GM18507 (cell line): ENCODE data around the gene TFEB.

Source experiments
- DNase-seq: peaks from one replicate; pipeline ENCODE4 v3.0.0; 2011; ENCODE audit warnings: low read depth; ENCODE audit not compliant: insufficient read length; ENCODE audit errors: extremely low spot score
- FAIRE-seq: peaks from 2 replicates; lab custom pipeline; 2011; peaks lifted over from hg19 to GRCh38; lab: Jason Lieb, UNC

The TFEB gene

DNA sequence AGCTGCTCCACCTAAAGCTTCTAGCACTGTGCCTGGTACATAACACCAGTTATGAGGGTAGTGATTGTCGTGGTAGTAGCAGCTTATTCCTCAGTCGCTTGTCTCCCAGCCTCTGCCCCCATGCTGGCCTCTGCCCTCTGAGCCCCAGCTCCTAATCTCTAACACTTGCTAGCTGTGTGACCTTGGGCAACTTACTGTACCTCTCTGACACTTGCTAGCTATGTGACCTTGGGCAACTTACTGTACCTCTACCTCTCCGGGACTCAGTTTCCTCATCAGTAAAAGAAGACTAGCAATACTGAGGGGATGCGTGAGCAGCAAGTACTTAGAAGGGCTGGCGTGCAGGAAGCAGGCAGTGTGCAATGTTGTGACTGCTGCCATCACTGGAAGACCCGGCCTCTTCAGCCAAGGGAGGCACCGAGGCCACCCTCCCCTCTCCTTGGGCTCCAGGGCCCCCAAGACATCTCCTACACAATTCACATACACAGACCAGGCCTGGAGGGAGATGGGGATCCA, 87.3 kb downstream of the TFEB start:
- no peak for FAIRE-seq

DNA sequence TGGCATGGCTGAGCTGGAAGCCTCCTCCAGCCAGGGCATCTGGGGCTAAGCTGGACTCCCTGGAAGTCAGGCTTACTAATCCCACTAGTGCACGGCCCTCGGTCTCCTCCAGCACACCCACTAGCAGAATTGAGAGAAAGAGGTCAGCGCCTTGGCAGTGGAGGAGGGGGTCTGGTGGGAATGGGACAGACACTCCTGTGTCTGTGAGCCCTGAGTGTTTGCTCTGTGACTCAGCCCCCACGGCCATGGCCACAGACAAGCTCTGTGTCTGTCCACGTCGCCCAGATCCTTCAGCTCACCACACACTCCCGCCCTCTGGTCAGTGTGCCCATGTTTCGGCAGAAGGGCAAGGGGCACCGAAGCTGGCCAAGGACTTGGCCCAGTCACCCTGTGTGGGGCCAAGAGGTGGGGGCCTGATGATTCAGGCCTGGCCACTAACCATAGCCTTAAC, 88.3 kb downstream of the TFEB start:
- no peak for FAIRE-seq
- no peak for DNase-seq

More for the DNA sequence above, 87.3 kb downstream of the TFEB start:
- DNase-seq, result no peak

DNA sequence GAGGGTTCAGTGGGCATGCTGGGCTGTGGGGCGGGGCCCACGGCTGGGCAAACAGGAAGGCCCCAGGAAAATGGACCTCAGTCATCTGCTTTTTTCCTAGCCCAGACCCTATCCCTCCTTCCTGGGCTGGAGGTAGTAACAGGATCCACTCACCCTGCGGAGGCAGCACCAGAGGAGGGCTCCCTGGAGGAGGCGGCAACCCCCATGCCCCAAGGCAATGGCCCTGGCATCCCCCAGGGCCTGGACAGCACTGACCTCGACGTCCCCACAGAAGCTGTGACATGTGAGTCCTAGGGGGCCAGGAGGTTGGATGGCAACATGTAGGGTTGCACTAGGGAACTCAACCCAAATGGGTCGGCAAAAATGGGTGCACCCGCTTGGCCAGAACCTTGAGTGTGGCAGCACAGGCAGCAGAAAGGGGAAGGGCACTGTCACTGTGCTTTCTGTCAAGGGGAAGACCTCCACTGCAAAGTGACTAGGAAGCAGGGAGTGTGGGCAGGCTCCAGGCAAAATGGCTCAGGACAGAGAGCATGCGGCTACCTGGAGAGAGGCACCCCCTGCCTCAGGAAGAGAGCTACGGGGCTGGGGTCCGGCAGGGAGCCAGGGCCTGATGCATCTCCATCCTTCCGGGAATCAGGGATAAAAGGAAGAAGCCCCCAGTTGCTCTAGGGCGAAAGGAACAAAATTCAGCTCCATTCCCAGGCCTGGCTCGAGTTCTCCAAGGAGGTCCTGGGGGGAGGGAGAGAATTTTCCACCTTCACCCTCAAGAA, 89.2 kb downstream of the TFEB start:
- FAIRE-seq (no peak), DNase-seq (no peak)

DNA sequence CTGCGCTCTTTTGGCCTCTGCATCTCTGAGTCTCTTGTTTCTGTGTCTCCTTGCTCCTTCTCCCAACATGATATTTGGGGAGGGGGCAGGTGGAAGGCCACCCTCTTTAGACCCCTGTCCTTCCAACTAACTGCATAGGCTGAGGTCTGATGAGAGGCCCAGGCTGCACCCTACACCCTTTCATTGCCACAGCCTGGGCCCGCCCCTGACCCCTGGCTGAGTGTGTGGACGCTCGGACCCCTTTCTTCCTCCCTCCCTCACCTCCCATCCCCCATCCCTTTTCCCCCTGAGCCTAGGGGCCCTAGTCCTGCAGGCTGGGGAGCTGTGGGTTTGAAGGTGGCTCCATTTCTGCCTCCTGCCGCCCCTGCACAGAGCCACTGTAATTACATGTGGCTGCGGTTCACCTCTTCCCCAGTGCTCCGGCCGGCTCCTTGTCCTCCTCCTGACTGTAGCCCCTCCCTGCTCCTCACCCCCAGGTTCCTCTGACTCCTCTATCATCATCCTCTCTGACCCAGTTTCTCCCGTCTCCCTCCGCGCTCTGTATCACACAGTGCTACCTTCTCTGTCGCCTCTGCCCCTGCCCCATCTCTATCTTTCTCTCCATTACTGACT, 90.3 kb downstream of the TFEB start:
- no peak for FAIRE-seq
- no peak for DNase-seq

DNA sequence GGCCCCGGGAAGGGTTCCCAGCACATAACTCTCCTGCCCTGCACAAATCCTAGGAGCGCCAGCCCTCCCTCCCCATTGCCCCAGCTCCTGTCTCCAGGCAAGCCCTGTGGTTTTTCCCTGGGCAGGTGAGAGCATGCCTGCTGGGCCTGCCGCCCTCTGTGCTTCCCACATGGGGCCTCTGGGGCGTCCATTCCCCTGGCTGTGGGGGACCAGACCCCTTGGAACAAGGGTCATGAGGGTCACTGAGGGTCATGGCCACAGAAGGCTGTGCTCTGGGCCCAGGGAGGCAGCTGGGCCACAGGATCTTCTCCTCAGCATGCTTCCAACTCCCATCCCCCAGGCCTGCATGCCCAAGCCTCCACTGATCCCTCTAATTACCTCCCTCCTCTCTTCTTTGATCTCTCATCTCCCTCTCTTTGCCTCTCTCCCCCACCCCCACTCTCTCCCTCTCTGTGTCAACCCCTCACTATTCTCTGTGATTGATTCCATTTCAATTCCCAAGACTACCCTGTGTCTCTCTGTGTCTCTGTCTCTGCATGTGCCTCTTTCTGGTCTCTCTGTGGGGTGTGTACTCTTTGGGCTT, 91.0 kb downstream of the TFEB start:
- no peak for DNase-seq
- no peak for FAIRE-seq

DNA sequence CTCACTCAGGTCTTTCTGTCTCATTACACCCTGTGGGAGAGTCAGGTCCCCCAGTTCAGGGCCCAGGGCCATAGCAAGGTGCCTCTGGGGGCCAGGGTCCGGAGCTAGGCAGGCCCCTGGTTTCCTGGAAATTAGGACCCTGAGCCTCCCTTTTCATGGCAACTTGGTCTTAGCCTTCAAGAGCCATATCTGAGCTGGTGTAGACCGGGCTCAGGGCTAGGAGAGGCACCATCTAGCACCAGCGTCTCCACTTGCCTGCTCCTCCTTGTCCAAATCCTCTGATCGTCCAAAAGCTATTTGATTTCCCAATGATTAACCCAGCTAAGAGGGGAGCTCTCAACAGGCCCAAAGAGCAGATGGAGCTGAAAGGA, 91.5 kb downstream of the TFEB start:
- no peak for FAIRE-seq
- no peak for DNase-seq

DNA sequence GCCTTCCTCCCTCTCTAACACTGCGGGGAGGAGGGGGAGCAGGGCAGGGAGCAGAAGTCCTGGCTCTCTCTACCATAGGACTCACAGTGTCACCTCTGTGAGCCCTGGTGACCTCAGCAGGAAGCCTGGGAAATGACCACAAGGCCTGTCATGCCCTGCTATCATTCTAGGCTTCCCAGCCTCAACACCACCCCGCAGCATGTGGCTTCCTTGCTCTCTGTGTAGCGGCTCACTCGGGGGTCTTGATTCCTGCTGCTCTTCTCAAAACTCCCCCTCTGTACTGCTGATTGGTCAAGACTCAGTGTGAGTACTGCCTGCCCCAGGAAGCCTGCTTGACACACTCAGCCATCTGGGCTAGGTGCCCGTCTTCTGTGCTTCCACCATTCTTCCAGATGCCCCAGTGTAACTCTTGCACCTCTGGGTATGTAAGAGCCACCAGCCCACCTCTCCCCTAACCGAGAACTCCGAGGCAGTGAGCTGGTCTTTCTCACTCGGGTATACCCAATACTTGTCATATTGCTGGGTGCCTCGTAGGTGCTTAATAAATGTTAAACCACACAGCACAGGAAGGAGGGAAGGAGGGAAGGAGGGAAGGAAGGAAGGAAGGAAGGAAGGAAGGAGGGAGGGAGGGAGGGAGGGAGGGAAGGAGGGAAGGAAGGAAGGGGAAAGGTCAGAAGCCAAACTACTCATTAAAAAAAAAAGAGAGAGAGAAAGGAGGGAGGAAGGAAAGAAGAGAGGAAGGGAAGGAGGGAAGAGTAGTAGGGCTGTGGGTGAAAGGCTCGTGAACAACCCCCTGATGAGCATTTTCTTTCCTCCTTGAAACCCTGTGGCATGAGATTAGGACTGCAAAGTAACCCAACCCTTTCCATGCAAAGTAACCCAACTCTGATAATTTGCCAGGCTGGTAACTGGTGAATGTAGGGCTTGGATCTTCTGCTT, 92.2 kb downstream of the TFEB start:
- FAIRE-seq (no peak), DNase-seq (no peak)

DNA sequence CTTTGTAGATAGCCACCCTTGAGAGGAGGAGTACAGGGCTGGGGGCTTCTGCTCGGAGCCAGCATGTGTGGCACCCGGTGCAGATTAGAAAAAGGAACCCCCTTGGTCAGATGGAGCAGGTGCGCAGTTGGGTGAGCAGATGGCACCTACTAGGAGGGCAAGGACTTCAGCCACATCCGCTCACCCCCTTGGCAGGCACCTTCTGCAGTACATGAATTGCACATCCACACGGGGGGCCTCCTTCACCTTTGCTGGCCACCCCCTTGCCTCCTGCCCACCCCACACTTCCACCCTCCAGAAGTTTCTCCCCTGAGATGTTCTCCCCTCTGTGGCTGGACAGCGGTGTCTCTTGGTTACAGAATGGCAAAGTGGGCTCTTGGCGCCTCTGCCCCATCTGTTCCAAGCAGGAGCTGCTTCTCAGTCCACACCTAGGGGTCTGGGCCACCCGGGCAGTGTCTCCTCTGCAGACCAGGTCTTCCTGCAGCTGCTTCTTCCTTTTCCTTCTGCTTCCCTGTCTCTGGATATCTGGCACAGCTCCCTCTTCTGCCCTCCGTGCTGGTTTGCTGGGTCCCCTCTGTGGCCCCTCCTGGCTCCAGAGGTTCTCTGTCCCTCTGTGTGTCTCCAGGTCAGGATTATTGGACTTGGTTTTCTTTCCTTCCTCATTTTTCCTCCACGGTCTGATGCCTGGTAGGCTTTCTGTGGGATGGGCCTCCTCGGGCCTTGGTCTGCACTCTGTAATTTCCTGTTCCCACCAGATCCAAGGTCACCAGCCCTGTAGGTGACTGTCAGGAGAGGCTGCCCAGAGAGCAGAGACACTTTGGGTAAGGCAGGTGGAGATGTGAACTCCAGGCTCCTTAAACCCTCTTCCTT, 93.1 kb downstream of the TFEB start:
- FAIRE-seq (no peak), DNase-seq (no peak)

DNA sequence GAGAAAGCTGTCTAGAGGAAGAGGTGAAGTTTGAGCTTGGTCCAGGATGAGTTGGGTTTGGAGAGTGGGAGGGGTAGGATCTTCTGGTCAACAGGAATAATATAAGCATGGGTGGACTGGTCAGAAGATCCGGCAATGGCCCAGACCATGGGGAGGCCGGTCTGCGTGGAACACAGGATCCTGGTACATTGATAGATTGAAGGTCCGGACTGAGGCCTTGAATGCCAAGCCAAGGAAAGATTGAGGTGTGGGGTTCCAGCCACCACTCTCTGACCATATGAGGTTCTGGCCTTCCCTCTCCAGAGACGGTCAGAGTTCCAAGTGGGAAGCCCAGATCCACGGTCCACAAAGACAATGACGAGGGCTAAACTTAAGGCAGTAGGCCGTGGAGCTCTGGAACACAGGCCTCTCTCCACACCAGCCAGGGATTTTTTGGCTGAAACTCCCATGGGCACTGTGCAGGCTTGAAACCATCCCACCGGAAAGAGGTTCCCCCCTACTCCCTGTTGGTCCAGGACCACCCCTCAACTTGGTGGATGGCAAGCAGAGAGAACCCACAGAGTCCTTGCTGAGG, 94.0 kb downstream of the TFEB start:
- DNase-seq (no peak), FAIRE-seq (no peak)

DNA sequence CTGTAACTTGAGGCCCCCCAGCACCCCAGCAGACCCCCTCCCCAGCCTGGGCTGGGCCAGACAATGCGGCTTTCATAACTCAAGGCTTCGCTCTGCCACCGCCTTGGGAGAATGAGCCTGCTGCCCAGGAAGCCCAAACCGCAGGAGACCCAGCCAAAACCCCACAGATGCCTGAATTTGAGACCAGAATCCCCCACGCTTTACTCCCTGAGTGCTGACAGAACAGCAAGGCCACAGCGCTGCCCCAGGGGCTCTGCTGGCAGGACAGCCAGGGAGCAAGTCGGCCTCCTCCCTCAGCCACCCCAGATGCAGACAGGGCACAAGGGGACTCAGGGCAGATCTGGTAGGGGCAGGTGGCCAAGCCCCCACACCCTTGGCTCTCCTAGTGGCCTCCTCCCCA, 95.0 kb downstream of the TFEB start:
- FAIRE-seq (no peak), DNase-seq (no peak)

DNA sequence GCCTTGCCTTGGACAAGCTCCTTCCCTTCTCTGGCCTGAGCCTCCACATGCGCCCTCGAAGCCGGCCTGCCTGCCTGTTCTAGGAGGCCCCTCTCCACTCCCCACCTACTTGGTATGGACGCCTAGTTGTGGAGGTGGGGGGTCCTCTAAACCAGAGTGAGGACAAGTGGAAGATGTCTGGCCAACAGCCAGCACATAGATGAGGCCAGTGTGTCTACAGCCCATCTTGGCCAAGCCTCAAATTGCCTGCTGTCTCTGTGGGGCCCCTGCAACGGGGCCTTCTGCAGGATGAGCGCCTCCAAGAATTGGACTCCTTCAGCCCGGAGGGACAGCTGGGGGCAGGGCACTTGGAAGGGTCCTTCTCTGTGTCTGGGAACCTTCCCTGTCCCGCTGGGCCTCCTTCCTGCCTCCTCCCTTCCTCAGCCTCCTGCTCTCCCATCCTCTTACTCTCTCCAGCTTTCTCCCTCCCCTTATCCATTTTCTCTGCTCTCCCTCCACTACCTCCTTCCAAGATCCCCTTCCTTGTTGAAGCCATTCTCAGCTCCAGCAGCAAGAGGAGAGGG, 95.5 kb downstream of the TFEB start:
- FAIRE-seq (no peak), DNase-seq (no peak)

DNA sequence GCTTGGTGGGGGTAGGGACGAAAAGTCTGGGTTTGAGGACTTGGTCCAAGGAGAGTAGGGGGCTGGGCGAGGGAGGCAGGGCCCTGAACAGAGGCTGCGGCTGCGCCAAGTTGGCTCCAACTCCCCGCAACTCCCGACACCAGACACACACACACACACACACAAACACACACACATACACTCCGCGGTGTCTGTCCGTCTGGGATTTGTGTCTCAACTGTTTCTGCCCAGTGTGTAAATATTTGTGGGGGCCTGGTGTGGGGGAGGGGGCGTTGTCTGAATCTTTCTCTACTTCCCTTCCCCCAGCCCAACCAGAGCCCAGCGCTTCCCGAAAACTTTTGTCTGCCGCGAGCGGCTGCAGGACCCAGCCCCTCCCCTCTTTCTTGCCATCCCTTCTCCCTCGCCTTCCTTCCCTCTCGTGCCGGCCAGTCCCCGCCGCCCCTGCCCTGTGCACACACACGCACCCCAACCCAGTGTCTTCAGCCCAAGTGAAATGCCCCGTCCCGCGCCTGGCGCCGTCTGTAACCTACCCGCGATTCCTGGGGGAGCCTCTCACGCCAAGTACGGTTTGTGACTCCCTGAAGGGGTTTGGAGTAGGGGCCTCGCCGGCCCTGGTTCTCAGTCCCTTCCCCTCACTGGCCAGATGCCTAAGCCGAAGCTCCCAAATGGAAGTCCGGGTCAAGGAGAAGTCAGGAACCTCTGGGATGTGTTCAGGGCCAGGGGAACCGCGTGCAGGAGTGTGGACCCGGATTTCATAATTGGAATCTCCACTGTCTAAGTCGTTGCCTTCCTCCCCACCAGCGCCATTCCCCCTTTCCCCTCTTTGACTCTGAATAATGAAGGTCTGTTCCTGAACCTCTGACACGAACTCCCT, 96.2 kb downstream of the TFEB start:
- no peak for DNase-seq
- no peak for FAIRE-seq

DNA sequence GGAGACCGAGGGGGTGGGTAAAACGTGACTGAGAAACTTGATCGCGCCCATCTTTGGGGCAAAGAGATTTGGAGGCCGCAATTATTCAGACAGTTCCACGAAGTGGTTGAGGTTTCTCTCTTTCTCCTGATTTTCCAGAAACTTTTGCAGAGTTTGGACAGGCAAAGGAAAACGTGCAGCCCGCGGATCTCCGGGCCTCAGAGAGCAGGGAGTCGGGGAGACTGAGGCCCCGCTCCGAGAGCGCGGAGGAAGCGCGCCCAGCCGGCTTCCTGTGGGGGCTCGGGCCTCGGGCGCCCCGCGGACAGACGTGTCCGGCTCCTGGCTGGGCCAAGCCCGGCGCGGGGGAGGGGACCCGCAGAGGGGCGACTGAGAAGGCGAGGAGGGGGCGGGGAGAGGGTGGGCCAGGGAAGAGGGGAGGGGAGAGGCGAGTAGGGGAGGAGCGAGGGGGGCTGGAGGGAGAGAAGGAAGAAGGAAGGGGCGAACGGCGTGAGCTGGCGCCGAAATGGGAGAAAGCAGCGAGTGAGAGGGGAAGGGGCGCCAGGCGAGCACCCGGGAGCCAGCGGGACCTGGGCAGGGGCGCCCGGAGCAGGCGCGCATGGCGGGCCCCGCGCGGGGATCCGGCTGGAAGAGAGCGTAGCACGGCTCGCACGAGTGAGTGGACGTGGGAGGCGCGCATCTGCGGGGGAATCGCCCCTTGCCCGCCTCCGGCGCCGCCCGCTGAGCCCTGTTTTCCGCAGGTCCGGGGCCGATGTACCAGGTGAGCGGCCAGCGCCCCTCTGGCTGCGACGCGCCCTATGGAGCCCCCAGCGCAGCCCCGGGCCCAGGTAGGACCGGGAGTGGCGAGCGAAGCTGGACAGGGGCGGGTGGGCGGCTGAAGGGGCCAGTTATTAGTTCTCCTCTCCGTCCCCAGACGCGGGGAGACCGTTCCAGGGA, 97.1 kb downstream of the TFEB start, which contains the start of gene MDFI:
MDFI (plus strand) TSS at position 467 of the 933 bp plus-strand sequence; CDS start at position 749, 282 bp downstream.
- DNase-seq, result no peak
- FAIRE-seq, result no peak

DNA sequence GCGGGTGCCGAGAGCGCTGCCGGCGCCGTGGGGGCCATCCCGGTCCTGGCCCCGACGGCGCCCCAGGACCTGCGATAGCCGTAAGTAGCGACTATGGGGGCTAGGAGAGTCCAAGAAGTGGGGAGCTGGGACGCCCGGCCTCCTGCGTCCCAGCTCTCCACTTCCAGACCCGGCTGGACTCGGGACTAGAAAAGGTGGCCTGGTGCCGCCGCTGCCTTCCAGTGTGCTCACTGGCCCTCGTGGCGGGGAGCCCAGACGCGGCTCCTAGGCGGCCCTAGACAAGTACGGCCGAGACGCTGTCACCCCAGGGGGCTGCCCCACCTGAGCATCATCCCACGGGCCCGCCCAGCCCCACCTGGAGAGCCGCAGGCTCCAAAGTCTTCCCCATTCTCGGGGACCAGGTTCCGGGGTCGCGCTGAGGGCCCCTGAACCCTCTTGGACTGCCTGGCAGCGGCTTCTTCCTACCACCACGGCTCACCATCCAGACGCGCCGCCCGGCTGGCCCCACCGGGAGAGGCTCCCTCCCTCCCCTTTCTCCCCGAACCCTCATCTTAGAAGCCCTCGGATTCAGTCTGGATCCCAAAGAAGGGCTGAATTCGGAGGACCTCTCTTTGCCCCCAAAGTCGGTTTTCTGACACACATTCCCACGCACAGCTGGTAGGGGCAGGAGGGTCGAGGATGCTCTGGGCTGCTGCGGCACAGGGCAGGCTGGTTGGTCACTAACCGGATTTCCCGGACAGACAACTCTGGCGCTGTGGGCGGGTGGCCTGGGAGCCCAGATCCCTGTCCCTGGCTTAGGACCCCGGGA, 98.0 kb downstream of the TFEB start:
- no peak for DNase-seq
- FAIRE-seq, result no peak

DNA sequence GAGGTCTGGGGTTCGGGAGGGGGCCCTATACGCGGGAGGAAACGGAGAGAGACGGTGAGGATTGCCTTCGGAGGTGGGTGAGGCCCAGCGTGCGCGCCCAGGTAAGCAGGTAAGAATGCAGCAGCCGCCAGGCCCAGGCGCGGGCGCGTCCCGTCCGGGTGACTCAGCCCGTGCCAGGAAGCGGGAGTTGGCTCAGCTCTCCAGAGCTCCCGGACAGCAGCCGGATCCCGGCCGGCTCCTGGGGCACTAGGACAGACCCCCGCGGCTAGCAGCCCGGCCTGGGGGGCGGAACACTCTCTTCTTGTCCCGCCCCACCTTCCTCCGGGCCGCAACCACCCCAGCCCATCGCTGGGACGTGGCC, 98.6 kb downstream of the TFEB start:
- FAIRE-seq (no peak), DNase-seq (no peak)
